ENCODE results near the gene NLGN4X.

DNA sequence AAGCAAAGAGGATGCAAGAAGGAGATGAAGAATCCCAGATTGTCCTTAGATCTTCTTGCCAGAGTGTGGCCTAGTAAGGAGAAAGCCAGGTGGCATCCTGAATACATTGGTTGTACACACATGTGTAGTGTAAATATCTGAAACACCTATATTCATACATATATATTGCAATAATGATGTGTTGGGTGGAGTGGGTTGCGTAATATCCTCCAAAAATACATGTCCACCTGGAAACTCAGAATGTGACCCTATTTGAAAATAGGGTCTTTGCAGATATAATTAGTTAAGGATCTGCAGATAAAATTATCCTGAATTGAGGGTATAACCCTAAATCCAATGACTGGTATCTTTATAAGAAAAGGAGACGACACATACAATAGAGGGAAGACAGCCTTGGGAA lies 216.3 kb downstream of the NLGN4X start:
- TF ChIP-seq, protein P1, sequence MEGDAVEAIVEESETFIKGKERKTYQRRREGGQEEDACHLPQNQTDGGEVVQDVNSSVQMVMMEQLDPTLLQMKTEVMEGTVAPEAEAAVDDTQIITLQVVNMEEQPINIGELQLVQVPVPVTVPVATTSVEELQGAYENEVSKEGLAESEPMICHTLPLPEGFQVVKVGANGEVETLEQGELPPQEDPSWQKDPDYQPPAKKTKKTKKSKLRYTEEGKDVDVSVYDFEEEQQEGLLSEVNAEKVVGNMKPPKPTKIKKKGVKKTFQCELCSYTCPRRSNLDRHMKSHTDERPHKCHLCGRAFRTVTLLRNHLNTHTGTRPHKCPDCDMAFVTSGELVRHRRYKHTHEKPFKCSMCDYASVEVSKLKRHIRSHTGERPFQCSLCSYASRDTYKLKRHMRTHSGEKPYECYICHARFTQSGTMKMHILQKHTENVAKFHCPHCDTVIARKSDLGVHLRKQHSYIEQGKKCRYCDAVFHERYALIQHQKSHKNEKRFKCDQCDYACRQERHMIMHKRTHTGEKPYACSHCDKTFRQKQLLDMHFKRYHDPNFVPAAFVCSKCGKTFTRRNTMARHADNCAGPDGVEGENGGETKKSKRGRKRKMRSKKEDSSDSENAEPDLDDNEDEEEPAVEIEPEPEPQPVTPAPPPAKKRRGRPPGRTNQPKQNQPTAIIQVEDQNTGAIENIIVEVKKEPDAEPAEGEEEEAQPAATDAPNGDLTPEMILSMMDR (IDR thresholded peaks at IDR 0.05): no peak
- TF ChIP-seq POLR2AphosphoS5 (IDR thresholded peaks at IDR 0.05; ENCODE audit: low read depth, low read length) (no peak), RFX5 (IDR thresholded peaks at IDR 0.05; ENCODE audit: low read length) (no peak), RCOR1 (IDR thresholded peaks at IDR 0.05; ENCODE audit: low read length) (no peak), EZH2phosphoT487 (IDR thresholded peaks at IDR 0.05; ENCODE audit: borderline replicate concordance, low read depth) (no peak), EP300 (IDR thresholded peaks at IDR 0.05; ENCODE audit: borderline replicate concordance in 1 of 2, low read depth in 1 of 2, low read length in 1 of 2) (no peak), SIN3A (IDR thresholded peaks at IDR 0.05; ENCODE audit: borderline replicate concordance, low read depth, low read length) (no peak), CHD2 (IDR thresholded peaks at IDR 0.05; ENCODE audit: low read length, partially characterized antibody) (no peak)

All from SK-N-SH (cell line).